HepG2 (cell line): ENCODE data around the gene GUCY2D. TPM values are rescaled to one million over a fixed set of nuclear protein-coding genes. Genes with fewer than 3 reads are reported as not detected.
A peak's percentile ranks its signal among the peaks of the same experiment; 100 is the strongest.

Experiments
- HES4 ChIP-seq: sonication (generic); formaldehyde crosslinking; IDR thresholded peaks from 2 replicates; pipeline ENCODE4 v1.9.0; 2021; ENCODE audit warnings: mild to moderate bottlenecking, missing genetic modification reagents, borderline replicate concordance
- HMGXB3 ChIP-seq: sonication (generic); formaldehyde crosslinking; IDR thresholded peaks from 2 replicates; pipeline ENCODE4 v1.4.0; 2020; ENCODE audit warnings: missing genetic modification reagents, borderline replicate concordance
- LRRFIP1 ChIP-seq: sonication (generic); formaldehyde crosslinking; conservative IDR thresholded peaks from 2 replicates; pipeline ENCODE4 v1.4.0; 2020; ENCODE audit warnings: missing genetic modification reagents
- MAX ChIP-seq: IDR thresholded peaks from 2 replicates; pipeline ENCODE4 v1.6.1; 2012; ENCODE audit warnings: inconsistent platforms
- ZFP91 ChIP-seq: sonication (generic); formaldehyde crosslinking; IDR thresholded peaks from 2 replicates; pipeline ENCODE4 v1.9.0; 2022; ENCODE audit warnings: missing genetic modification reagents, mild to moderate bottlenecking, borderline replicate concordance
- ZMYM2 ChIP-seq: sonication (generic); formaldehyde crosslinking; IDR thresholded peaks from 2 replicates; pipeline ENCODE4 v1.8.0; 2022; ENCODE audit warnings: mild to moderate bottlenecking, missing genetic modification reagents
- ZNF276 ChIP-seq: sonication (generic); formaldehyde crosslinking; IDR thresholded peaks from 2 replicates; pipeline ENCODE4 v1.4.0; 2020; ENCODE audit warnings: mild to moderate bottlenecking, low read depth, missing genetic modification reagents
- ZNF510 ChIP-seq: sonication (generic); formaldehyde crosslinking; IDR thresholded peaks from 2 replicates; pipeline ENCODE4 v1.4.0; 2020; ENCODE audit warnings: low read depth, mild to moderate bottlenecking, missing genetic modification reagents
- ZNF646 ChIP-seq: sonication (generic); formaldehyde crosslinking; IDR thresholded peaks from 2 replicates; pipeline ENCODE4 v1.9.0; 2021; ENCODE audit warnings: mild to moderate bottlenecking, missing genetic modification reagents
- polyA plus RNA-seq, 8 experiments: library from polyadenylated mRNA; depleted of rRNA in 3 of 8; stranded (reverse) in 7 of 8; unstranded in 1 of 8; fragments of >200 nt; fragmentation: Illumina TruSeq in 4 of 8; extraction: Trizol in 4 of 8; gene quantifications; 2 replicates each; pipeline versions ENCODE4 v1.2.1 to v1.2.3, GENCODE V29; 2011 to 2016; ENCODE audit warnings: low read depth in 4 of 8, missing spikeins in 1 of 8, mixed read lengths in 1 of 8; ENCODE audit not compliant: insufficient read depth in 1 of 8
- total RNA-seq, 5 experiments: library from RNA; depleted of rRNA; stranded (reverse); fragments of >200 nt; fragmentation: Illumina TruSeq; extraction: Trizol; gene quantifications; 2 replicates each; pipeline ENCODE4 v1.2.3, GENCODE V29; 2016; ENCODE audit warnings: low read depth in 1 of 5

GUCY2D gene
- total and polyA plus RNA-seq, 2 of the 13 experiments (the other 11 are each of a cell fraction or from before 2014, with no cell fraction given), result not detected

GRCh38 chr17:8056232-8056975, 54.0 kb downstream of the GUCY2D start (continued):
- no peak for TF ChIP-seq LRRFIP1 (CRISPR knock-in tag)
- no peak for TF ChIP-seq ZNF646 (CRISPR knock-in tag)
- TF ChIP-seq ZNF276 (CRISPR knock-in tag), result no peak
- TF ChIP-seq ZFP91 (CRISPR knock-in tag), result peak; percentile 73
- TF ChIP-seq ZNF510 (CRISPR knock-in tag), result no peak; the same call in 1 of the 2 replicates
- TF ChIP-seq ZMYM2 (CRISPR knock-in tag), result no peak
- TF ChIP-seq MAX, result peak; percentile 80
- peak; percentile 31; the same call in 1 of the 2 replicates for TF ChIP-seq HMGXB3
- TF ChIP-seq HES4, result no peak; the same call in 1 of the 2 replicates
